Stimulated activated CD8-positive, alpha-beta memory T cell treated with anti-CD3 and anti-CD28 coated beads, Interleukin-4, amount 100 ng/mL, for 1 hour (primary cell): ENCODE results near the gene TLR10.
"Not testable (repeated sequence)": the region's sequence is repeated elsewhere in the genome, so short reads cannot be mapped to it uniquely, and the experiment has no call there.

Source experiments
- DNase-seq, 2 donors: peaks; one replicate each; pipeline ENCODE4 v3.0.0-alpha.2; 2020; ENCODE audit warnings: low read depth in 2 of 2, low spot score in 1 of 2

Gene TLR10

GRCh38 chr4:38802561-38803355 lies 20.0 kb upstream of the TLR10 start:
- no peak for DNase-seq

GRCh38 chr4:38800961-38801450 lies 18.2 kb upstream of the TLR10 start:
- no peak for DNase-seq

- no peak for DNase-seq
Observed at GRCh38 chr4:38800366-38800765, 17.6 kb upstream of the TLR10 start.

- DNase-seq: no peak
Observed at GRCh38 chr4:38795087-38795486, 12.3 kb upstream of the TLR10 start.

GRCh38 chr4:38794051-38794450 lies 11.3 kb upstream of the TLR10 start:
- DNase-seq: no peak

GRCh38 chr4:38791010-38791409 lies 8.2 kb upstream of the TLR10 start:
- no peak for DNase-seq

- no peak for DNase-seq
Observed at GRCh38 chr4:38788317-38788716, 5.5 kb upstream of the TLR10 start.

GRCh38 chr4:38787693-38788092 lies 4.9 kb upstream of the TLR10 start:
- no peak for DNase-seq

- DNase-seq: no peak
Observed at GRCh38 chr4:38785901-38786402, 3.2 kb upstream of the TLR10 start.

- DNase-seq: no peak
Observed at GRCh38 chr4:38785041-38785790, 2.4 kb upstream of the TLR10 start.

GRCh38 chr4:38784141-38784540 lies 1.4 kb upstream of the TLR10 start:
- DNase-seq: no peak

GRCh38 chr4:38783109-38783460 lies 295 bp upstream of the TLR10 start:
- no peak for DNase-seq

- DNase-seq: no peak
Observed at GRCh38 chr4:38781854-38782261, 932 bp downstream of the TLR10 start.

- no peak for DNase-seq
Observed at GRCh38 chr4:38780833-38781484, 1.8 kb downstream of the TLR10 start.

- no peak for DNase-seq
Observed at GRCh38 chr4:38779790-38780189, 3.0 kb downstream of the TLR10 start.

GRCh38 chr4:38777925-38778324 lies 4.9 kb downstream of the TLR10 start:
- DNase-seq: not testable (repeated sequence)

GRCh38 chr4:38775326-38775725 lies 7.5 kb downstream of the TLR10 start:
- DNase-seq: no peak

GRCh38 chr4:38774181-38774955 lies 8.4 kb downstream of the TLR10 start:
- no peak for DNase-seq

- not testable (repeated sequence) for DNase-seq
Observed at GRCh38 chr4:38770281-38770680, 12.5 kb downstream of the TLR10 start.

- no peak for DNase-seq
Observed at GRCh38 chr4:38769857-38770256, 12.9 kb downstream of the TLR10 start.

GRCh38 chr4:38769441-38769840 lies 13.3 kb downstream of the TLR10 start:
- no peak for DNase-seq
